Body of pancreas (tissue), 4 donors: ENCODE results near the gene TMC7. TPM values are rescaled to one million over a fixed set of nuclear protein-coding genes. Genes with fewer than 3 reads are reported as not detected.

Experiments
- ATAC-seq: fragments of 150-250 bp; one replicate; pipeline ENCODE4 v1.9.1; 2016
- DNase-seq, 4 donors: peaks; one replicate each; pipeline ENCODE4 v3.0.0-alpha.2; 2019
- H3K27ac ChIP-seq, 4 donors: fragments of 200-600 bp; sonication (generic); 1 replicate in 3 of 4; 2 replicates in 1 of 4; pipeline versions ENCODE4 v1.5.1 to v1.6.1; 2016 to 2019; ENCODE audit warnings: mild to moderate bottlenecking in 1 of 4, mixed read lengths in 1 of 4, moderate library complexity in 1 of 4
- H3K27me3 ChIP-seq, 2 donors: fragments of 200-600 bp; sonication (generic); one replicate each; pipeline ENCODE4 v1.6.0; 2016; ENCODE audit warnings: mild to moderate bottlenecking in 1 of 2
- H3K36me3 ChIP-seq, 2 donors: fragments of 200-600 bp; sonication (generic); replicated peaks in 1 of 2; 2 replicates each; pipeline ENCODE4 v1.5.1; 2016; ENCODE audit warnings: low read depth in 2 of 2; ENCODE audit not compliant: insufficient read depth in 1 of 2
- H3K4me1 ChIP-seq: fragments of 200-600 bp; sonication (generic); one replicate; pipeline ENCODE4 v1.6.0; 2016
- H3K4me3 ChIP-seq, 2 donors: fragments of 200-600 bp; sonication (generic); 1 replicate in 1 of 2; 2 replicates in 1 of 2; pipeline ENCODE4 v1.5.1; 2016 to 2019
- H3K9me3 ChIP-seq, 3 donors: fragments of 200-600 bp; sonication (generic); 1 replicate in 2 of 3; 2 replicates in 1 of 3; pipeline ENCODE4 v1.5.1; 2016
- POLR2A ChIP-seq, 3 donors: fragments of 450-650 bp; IDR thresholded peaks; one replicate each; pipeline ENCODE4 v1.6.1; 2016; ENCODE audit warnings: antibody characterized with exemption in 3 of 3, mild to moderate bottlenecking in 2 of 3
- WGBS, 2 donors: methylation state at CpG; one replicate each; pipeline ENCODE4 v1.1.5; 2017; 5-methylcytosine and 5-hydroxymethylcytosine counted together
- intact Hi-C: fragments of 100-400 bp; cut with DNase I; formaldehyde crosslinking; loops from one replicate; pipeline ENCODE4 v1.15.1; 2023
- total RNA-seq, 2 donors: library from RNA; depleted of rRNA; stranded (reverse); fragments of >200 nt; gene quantifications; one replicate each; pipeline ENCODE4 v1.1.0, GENCODE V29; 2016
- TF ChIP-seq, protein P1 (sequence below), 7 experiments: fragments of 450-650 bp in 4 of 7; fragments of 200-600 bp in 3 of 7; sonication (generic) in 3 of 7; IDR thresholded peaks; one replicate each; pipeline ENCODE4 v1.5.1; 2016 to 2019; ENCODE audit warnings: antibody characterized with exemption in 7 of 7

The TMC7 gene
- total RNA-seq, 2 donors from 2014 or later: 0.33 to 0.78 TPM

DNA sequence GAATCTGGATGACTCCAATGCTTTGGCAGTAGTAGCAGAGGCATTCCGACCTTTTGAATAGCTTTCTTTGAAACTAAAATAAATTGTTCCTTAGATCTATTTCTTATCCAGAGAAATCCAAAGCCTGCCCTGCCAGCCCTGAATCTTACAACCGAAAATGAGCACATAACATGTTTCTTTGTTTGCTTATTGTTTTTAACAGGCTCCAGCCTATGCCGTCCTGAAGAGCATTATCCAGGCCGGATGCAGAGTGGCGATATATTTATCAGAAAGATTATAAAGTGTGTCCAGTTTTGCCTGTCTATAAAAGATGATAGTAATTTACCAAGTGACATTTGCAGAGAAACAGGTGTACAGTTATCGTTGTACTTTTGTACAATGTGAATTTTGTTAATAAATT lies 94.1 kb downstream of the TMC7 start:
- Histone ChIP-seq H3K9me3 (no peaks in the 10 kb centered on the region), H3K4me1 (no peaks in the 10 kb centered on the region), H3K36me3 (peaks cover 0 to 19% of the 10 kb centered on the region in 2 donors), H3K27me3 (no peaks in the 10 kb centered on the region), H3K4me3 (no peak overlapping the region), H3K27ac (no peak overlapping the region)
- TF ChIP-seq, protein P1, sequence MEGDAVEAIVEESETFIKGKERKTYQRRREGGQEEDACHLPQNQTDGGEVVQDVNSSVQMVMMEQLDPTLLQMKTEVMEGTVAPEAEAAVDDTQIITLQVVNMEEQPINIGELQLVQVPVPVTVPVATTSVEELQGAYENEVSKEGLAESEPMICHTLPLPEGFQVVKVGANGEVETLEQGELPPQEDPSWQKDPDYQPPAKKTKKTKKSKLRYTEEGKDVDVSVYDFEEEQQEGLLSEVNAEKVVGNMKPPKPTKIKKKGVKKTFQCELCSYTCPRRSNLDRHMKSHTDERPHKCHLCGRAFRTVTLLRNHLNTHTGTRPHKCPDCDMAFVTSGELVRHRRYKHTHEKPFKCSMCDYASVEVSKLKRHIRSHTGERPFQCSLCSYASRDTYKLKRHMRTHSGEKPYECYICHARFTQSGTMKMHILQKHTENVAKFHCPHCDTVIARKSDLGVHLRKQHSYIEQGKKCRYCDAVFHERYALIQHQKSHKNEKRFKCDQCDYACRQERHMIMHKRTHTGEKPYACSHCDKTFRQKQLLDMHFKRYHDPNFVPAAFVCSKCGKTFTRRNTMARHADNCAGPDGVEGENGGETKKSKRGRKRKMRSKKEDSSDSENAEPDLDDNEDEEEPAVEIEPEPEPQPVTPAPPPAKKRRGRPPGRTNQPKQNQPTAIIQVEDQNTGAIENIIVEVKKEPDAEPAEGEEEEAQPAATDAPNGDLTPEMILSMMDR (IDR thresholded peaks at IDR 0.05): no peak
- TF ChIP-seq POLR2A (IDR thresholded peaks at IDR 0.05): no peak
- DNase-seq (no peak), ATAC-seq (no peak)
- intact Hi-C loops: no loop called here
- WGBS, 2 donors: 74% methylated on average over 6 of the region's 6 CpGs

DNA sequence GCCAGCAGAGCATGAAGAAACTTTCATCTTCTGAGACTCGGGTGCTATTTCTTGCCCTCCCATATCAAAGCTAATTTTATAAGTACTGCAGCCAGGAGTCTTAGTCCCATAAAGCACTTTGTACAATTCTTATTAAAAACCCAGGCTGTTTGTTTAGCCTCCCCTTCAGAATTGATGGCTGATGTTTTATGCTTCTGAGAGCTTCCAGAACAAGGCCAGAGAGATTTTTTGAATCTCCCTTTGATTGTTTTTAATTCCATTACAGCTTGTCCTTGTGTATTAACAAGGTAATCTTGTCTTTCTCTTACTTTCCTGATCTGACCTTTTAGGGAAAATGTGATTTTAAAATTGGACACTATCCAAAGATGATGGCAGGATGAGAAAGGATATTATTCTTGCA lies 99.9 kb downstream of the TMC7 start:
- ATAC-seq (no peak), DNase-seq (no peak)
- Histone ChIP-seq H3K36me3 (peaks cover 0 to 7% of the 10 kb centered on the region in 2 donors), H3K27ac (no peak overlapping the region), H3K9me3 (no peaks in the 10 kb centered on the region), H3K4me1 (peaks cover 15% of the 10 kb centered on the region), H3K4me3 (no peak overlapping the region), H3K27me3 (no peaks in the 10 kb centered on the region)
- intact Hi-C loops: loop anchor here (10.0 kb wide), 1 partner anchor 411 kb away; no protein-coding TSS in a partner anchor
- 76 to 89% methylated on average over 1 of the region's 1 CpG for WGBS, 2 donors
- TF ChIP-seq, protein P1 (IDR thresholded peaks at IDR 0.05): no peak
- TF ChIP-seq POLR2A (IDR thresholded peaks at IDR 0.05): no peak

DNA sequence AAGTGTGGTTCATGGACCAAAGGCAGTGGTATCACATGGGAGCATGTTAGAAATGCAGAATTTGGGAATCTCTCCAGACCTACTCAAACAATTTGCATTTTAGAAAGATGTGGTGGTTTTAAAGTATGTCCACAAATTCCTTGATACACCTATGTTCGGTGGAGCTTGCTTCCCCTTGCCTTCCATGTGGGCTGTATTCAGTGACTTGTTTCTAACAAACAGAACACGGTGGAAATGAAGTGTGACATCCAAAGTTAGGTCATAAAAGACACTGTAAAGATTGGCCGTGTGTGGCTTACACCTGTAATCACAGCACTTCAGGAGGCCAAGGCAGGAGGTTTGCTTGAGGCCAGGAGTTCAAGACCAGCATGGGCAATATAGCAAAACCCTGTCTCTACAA lies 100.4 kb downstream of the TMC7 start:
- Histone ChIP-seq H3K9me3 (no peaks in the 10 kb centered on the region), H3K4me1 (peaks cover 15% of the 10 kb centered on the region), H3K27ac (no peak overlapping the region), H3K4me3 (no peak overlapping the region), H3K36me3 (peaks cover 0 to 2% of the 10 kb centered on the region in 2 donors), H3K27me3 (no peaks in the 10 kb centered on the region)
- 74 to 76% methylated on average over 3 of the region's 3 CpGs for WGBS, 2 donors
- intact Hi-C loops: loop anchor here (10.0 kb wide), 1 partner anchor 411 kb away; no protein-coding TSS in a partner anchor
- ATAC-seq (no peak), DNase-seq (no peak)
- TF ChIP-seq, protein P1 (IDR thresholded peaks at IDR 0.05): no peak
- TF ChIP-seq POLR2A (IDR thresholded peaks at IDR 0.05): no peak

DNA sequence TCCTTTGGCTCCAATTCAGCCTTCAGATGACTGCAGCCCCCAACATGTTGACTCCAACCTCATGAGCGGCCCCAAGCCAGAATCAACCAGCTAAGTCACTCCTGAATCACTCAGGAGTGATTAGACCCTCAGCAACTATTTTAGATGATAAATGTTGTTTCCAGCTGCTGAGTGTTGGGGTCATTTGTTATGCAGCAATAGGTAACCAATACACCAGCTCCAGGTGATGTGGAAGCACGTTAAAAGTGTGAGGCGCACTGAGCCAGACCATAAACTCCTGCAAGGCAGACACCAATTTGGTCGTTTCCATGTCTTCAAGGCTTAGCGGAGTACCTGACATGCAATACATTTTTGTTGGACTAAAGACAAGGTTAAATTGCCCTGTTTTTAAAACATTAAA lies 101.1 kb downstream of the TMC7 start:
- no peak for ATAC-seq
- intact Hi-C loops: loop anchor here (5.0 to 10.0 kb wide), 2 partner anchors 292 to 410 kb away; no protein-coding TSS in a partner anchor
- Histone ChIP-seq H3K4me1 (peaks cover 15% of the 10 kb centered on the region), H3K9me3 (no peaks in the 10 kb centered on the region), H3K27ac (no peak overlapping the region), H3K4me3 (no peak overlapping the region), H3K27me3 (no peaks in the 10 kb centered on the region), H3K36me3 (peaks cover 0 to 2% of the 10 kb centered on the region in 2 donors)
- WGBS, 2 donors: 84 to 89% methylated on average over 5 of the region's 5 CpGs
- DNase-seq: no peak
- no peak for TF ChIP-seq POLR2A (IDR thresholded peaks at IDR 0.05)
- TF ChIP-seq, protein P1 (IDR thresholded peaks at IDR 0.05): no peak

DNA sequence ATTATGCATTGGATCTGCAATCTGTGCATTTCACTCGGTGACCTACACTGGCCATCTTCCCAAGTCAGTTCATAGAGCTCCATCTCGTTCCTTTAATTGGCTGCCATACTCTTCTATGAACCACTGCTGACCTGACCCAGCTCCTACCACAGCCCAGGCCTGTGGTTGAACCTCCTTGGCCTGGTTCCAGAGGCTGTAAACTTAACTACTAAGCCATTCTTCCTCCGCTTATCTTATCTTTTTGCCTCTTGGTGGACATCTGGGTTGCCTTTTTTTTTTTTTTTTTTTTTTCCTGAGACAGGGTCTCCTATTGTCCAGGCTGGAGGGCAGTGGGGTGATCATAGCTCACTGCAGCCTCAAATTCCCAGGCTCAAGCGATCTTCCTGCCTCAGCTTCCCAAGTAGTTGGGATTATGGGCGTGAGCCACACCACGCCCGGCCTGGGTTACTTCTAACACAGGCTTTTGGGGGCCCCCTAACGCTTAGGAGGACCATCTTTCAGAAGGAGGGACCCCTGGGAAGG lies 102.0 kb downstream of the TMC7 start:
- no peak for ATAC-seq
- Histone ChIP-seq H3K4me1 (peaks cover 15% of the 10 kb centered on the region), H3K27me3 (no peaks in the 10 kb centered on the region), H3K9me3 (no peaks in the 10 kb centered on the region), H3K4me3 (no peak overlapping the region), H3K36me3 (peaks cover 0 to 2% of the 10 kb centered on the region in 2 donors), H3K27ac (no peak overlapping the region)
- WGBS, 2 donors: 30 to 32% methylated on average over 8 of the region's 8 CpGs
- DNase-seq: peak in 2 of 4 donors; percentile 18
- no peak for TF ChIP-seq POLR2A (IDR thresholded peaks at IDR 0.05)
- TF ChIP-seq, protein P1 (IDR thresholded peaks at IDR 0.05): no peak
- intact Hi-C loops: loop anchor here (5.0 to 10.0 kb wide), 2 partner anchors 292 to 409 kb away; no protein-coding TSS in a partner anchor
